Inflammatory macrophage treated with lipopolysaccharide for 4 hours (primary cell): ENCODE measurements around the gene ESD.
"Not testable (repeated sequence)": the region's sequence is repeated elsewhere in the genome, so short reads cannot be mapped to it uniquely, and the experiment has no call there.

ENCODE experiments used
- DNase-seq: peaks from one replicate; pipeline ENCODE4 v3.0.0-alpha.2; 2020

Gene ESD

DNA sequence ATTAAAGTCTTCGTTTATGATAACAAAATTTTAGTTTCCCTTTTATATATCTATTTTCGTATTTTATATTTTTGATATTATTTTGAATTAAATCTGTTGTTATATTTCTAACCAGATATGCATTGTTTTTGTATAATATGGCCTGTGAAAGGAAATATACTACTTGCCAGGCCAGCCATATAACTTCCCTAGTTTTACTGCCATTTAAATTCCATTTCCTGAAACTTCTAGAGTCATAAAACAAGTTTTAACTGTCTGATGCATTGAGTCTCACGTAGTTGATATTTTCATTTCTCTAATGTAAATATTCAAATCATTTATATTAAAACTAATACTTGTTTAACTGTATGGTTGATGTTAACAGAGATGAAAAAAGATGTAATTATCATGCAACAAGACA, 13.5 kb downstream of the ESD start:
- no peak for DNase-seq

GRCh38 chr13:46782691-46783090, 14.3 kb downstream of the ESD start:
- DNase-seq, result no peak

GRCh38 chr13:46782066-46782465, 14.9 kb downstream of the ESD start:
- no peak for DNase-seq

GRCh38 chr13:46778890-46779289, 18.1 kb downstream of the ESD start:
- no peak for DNase-seq

- no peak for DNase-seq
Observed at GRCh38 chr13:46778095-46778494, 18.9 kb downstream of the ESD start.

GRCh38 chr13:46775385-46776107, 21.4 kb downstream of the ESD start:
- no peak for DNase-seq

GRCh38 chr13:46773541-46773940, 23.4 kb downstream of the ESD start:
- DNase-seq, result no peak

- DNase-seq, result no peak
Observed at GRCh38 chr13:46771693-46772092, 25.3 kb downstream of the ESD start.

GRCh38 chr13:46769925-46770324, 27.0 kb downstream of the ESD start:
- DNase-seq, result not testable (repeated sequence)

GRCh38 chr13:46761866-46762265, 35.1 kb downstream of the ESD start:
- no peak for DNase-seq

DNA sequence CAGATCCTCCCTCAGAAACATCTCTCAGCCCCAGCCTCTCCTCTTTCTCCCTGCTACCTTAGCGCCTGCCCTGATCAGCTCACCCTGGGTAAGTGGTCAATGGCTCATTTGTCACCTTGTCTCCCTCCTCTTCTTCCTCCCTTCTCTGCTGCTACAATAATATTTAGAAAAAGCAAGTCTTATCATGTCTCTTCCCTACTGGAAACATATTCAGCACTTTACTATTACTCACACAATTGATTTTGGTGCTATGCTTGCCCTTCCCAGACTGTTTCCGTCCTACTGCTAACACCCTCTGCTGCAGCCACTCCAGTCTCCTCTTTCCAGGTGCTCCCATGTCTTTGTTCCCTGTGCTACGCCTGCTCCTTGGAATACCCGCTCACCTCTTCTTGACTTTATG, 35.8 kb downstream of the ESD start:
- DNase-seq, result no peak

DNA sequence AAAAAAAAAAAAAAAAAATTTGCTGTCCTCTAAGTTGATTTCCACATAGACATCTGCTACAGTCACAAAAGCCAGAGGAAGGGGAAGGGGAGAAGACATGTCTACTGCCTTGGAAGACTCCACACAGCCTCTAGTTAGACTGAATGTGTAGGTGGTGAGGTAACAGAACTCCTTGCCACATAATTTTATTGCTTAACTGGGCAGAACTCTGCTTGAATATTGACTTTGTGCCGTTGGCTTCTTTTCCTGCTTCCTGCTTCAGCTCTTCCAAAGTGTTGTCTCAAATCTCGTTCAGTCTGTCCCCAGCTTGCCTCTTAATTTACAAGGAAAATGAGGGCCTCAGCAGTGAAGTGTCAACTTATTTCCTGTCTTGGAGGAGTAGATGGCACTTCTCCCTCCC, 37.1 kb downstream of the ESD start:
- peak; percentile 73 for DNase-seq

DNA sequence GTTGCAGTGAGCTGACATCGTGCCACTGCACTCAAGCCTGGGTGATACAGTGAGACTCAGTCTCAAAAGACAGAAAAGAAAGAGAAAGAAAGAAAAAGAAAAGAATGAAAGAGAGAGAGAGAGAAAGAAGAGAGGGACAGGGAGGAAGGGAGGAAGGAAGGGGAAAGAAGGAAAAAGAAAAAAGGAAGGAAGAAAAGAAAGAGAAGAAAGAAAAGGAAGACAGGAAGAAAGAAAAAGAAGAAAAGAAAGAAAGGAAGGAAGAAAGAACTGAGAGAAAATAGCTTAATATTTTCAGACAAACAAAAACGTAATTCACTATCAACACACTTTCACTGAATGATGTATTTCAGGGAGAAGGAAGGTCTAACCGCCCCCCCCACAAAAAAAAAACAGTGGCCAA, 39.3 kb downstream of the ESD start:
- DNase-seq, result no peak

DNA sequence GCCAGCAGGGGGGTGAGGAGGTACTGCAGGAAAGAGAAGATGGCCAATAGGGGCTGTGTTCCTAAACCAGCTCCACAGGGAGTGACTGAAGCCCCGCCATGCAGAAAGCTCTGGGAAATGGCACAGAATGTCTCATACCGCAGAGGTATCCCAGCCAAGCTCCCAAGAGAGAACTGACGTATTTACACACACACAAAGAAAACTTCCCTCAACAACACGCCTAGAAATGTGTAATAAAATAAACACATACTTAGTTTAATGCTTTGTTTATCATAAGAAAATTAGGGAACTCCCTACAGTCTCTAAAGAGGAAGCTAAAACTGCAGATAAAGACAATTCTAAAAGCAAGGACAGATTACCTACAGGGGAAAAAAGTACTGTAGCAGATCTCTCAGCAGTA, 40.0 kb downstream of the ESD start:
- peak; percentile 57 for DNase-seq

GRCh38 chr13:46755508-46755907, 41.5 kb downstream of the ESD start:
- DNase-seq, result not testable (repeated sequence)

DNA sequence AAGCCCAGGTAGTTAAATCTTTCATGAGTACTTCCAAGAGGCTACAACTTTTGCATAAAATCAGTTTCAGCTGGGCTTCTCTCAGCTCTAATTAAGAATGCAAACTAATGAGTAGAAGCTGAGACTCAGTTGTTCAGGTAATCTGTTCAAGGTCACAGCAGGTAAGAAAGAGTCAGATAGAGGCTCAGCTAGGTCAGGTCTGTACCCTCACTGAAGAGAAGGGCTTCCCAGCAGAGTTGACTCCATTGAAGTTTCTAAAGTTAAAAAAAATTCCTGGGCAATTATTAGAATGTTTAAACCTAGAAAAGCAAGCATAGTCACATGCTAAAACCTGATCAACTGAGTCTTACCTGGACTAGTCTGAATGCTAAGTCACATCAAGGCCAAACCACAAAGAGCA, 42.1 kb downstream of the ESD start:
- no peak for DNase-seq

DNA sequence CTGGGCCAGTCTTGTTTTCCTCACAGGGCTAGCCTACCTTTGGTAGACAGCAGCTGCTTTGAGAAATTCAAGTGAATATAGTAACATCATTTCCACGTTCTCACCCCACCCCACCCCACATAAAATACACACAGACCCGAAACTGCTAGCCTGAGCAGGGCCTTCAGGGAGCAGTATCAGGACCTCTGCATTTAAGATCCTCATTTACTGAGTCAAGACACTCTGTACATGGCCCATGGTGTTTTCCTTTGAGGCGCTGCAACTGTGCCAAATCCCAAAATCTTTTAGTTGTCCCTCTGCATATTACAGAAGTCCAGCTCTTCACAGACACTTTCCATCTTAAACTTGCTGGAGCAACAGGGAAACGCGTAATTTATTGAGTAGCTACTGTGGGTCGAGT, 43.0 kb downstream of the ESD start:
- no peak for DNase-seq

GRCh38 chr13:46753137-46753536, 43.8 kb downstream of the ESD start:
- no peak for DNase-seq

DNA sequence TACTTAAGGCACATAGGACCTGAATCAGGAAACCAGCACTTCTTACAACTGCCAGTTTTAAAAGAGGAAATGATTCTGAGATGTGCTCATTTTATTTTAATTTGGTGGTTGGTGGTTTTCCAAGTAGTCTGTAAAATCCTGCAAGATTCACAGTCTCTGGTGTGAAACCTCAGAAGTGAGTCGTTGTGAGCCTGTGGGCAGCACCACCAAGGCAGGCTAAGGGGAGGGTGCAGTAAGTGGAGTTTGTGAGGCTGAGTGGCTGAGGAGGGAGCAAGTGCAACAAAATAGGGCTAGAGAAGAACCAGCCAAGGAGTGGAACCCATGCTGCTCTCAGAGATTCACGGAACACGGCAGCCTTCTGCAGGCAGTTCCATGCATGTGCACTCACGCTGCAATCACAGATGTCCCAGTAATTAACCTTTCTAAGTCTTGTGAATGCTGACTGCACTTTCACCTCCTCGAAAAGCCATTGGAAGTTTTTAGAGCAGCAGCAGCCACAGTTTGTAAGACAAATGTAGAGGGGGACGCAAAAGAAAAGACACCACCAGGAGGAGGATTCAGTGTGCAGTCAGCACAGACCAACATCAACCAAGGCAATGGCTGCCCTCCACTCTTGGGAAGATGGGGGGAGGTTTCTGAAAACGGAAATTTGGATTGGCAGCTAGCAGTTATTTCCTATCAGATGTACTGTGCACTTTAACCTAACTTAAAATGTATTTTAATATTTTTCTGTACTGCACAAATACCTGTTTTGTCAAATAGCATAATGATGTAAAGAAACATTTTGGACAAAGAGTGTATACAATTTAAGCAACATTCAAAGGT, 44.9 kb downstream of the ESD start:
- DNase-seq, result peak; percentile 84

DNA sequence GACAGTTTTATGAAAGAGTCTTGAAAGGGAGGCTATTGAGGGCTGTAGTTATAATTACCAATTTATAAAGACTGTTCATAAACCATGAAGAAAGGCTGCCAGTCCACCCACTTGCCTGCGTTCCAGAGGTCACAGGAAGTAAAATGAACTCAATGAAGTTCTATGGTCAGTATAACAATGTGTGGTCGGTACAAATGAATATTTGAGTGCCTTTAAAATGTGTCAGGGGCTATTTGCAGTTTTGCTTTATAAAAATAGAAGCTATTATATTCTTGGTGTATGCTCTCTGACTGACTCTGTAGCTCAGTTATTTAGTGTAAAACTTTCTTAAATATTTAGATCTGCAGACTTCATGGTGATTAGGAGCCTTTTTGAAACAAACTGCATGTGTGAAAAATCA, 47.0 kb downstream of the ESD start:
- no peak for DNase-seq

DNA sequence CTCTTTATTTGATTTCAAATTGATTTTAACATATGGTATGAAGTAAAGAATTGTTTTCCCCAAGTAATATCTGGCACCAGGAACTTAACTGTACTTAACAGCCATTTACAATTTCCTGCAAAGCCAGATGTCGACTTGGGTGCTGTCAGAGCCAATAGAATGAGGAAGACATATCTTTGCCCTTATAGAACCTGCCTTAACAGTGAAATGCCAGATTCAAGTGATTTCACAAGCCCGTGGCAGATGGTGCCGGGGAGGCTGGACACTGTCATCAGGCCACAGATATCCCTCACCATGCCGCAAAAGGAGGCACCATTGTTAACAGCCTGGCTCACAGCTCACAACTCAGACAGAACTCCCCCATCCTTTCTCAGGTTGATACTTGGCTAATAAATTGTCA, 48.7 kb downstream of the ESD start:
- peak; percentile 8 for DNase-seq

- no peak for DNase-seq
Observed at GRCh38 chr13:46747031-46747820, 49.7 kb downstream of the ESD start.

- no peak for DNase-seq
Observed at GRCh38 chr13:46745706-46746105, 51.3 kb downstream of the ESD start.

GRCh38 chr13:46745062-46745461, 51.9 kb downstream of the ESD start:
- DNase-seq, result no peak
